DMS53 (cell line): ENCODE measurements around the gene CARD11.

Experiments
- DNase-seq: peaks from one replicate; lab custom pipeline; 2025; lab: John Stamatoyannopoulos, UW

The CARD11 gene

GRCh38 chr7:2872296-2872874 lies 171.3 kb downstream of the CARD11 start:
- DNase-seq: no peak

- DNase-seq: peak; percentile 60
Measured at GRCh38 chr7:2870471-2870931, 173.2 kb downstream of the CARD11 start.

DNA sequence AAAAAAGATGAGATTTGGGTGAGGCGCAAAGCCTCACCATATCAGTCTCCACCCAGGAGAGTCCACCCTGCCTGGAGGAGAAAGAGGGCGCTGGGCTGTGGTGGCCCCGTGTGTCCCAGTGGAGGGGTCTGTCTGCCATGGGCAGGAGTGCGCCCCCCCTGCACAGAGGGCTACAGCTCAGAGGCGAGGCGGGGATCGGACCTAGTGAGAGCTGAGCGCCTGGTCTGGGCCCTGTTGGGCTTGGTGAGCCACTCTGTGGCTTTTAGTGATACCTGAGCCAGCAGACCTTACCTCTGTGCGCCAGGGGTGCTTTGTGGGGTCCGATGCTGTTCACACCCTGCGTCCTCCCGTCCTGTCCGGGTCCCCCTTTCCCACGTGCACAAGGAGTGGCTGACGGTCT lies 173.7 kb downstream of the CARD11 start:
- DNase-seq: no peak

DNA sequence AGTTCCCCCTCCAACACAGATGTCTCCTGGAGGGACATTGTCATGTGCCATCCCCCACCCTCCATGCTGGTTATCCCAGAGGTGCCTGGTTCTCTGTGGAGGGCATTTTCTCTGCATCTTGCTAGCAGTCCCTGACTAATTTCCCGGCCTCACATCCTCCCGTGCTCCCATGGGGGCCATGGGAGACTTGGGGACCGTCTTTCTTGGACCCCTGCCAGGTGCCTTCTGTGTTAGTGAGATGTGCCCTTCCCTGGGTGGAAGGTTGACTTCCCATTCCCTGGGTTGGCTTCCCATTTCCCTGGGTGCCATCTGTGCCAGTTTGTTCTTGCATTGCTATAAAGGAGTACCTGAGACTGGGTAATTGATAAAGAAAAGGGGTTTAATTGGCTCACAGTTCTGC lies 177.1 kb downstream of the CARD11 start:
- no peak for DNase-seq

DNA sequence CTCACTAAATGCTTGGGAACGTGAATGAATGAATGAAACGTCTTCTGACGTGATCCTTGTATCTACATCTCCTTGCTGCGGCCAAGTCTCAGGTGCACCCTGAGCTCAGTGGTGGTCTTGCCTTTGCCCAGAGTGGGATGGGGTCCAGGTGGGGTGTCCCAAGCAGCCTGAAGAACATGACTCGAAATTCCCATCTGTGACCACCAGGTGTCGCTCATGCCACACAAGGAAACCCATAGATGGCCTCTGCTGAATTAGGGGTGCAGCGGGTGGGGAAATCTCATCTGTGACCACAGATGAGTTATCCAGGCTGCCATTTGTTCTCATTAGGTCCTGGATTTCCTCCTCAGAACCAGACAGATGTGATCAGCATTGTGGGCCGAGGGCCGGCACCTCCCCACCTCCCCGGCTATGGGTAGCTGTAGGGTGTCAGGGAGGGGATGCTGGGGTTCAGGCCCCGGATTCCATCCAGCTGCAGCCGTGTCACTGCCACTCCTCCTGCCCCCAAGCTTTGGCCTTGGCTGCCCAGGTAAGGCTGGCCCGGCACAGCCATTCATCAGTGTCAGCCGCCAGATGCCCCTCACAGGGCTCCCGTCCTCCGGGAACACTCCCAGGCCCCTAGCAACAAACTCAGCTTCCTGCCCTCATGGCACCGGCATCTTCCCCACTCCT lies 178.5 kb downstream of the CARD11 start:
- peak; percentile 67 for DNase-seq

DNA sequence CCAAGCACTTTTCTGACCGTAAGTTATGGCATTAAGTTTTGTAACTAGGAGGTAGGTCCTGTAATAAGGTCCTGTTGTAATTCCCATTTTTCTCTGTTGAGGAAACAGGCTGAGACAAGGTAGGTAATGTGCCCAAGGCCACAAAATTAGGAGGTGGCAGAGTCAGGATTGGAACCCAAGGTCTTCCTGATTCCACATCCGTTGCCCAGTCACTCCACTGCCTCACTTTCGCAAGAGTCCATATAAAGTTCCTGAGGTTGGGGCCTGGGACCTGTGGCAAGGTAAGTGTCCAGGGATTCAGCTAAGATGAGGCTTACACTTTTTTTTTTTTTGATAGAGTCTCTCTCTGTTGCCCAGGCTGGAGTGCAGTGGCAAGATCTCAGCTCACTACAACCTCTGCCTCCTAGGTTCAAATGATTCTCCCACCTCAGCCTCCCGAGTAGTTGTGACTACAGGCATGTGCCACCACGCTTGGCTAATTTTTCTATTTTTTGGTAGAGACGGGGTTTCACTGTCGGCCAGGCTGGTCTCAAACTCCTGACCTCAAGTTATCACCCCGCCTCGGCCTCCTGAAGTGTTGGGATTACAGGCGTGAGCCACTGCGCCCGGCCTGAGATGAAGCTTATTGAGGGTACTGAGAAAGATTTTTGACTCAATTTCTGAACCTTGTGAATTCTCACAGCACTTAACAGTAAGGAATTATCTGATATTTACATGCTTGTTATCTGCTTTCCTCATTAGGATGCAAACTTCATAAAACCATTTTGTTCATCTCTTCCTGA lies 179.3 kb downstream of the CARD11 start:
- DNase-seq: no peak

DNA sequence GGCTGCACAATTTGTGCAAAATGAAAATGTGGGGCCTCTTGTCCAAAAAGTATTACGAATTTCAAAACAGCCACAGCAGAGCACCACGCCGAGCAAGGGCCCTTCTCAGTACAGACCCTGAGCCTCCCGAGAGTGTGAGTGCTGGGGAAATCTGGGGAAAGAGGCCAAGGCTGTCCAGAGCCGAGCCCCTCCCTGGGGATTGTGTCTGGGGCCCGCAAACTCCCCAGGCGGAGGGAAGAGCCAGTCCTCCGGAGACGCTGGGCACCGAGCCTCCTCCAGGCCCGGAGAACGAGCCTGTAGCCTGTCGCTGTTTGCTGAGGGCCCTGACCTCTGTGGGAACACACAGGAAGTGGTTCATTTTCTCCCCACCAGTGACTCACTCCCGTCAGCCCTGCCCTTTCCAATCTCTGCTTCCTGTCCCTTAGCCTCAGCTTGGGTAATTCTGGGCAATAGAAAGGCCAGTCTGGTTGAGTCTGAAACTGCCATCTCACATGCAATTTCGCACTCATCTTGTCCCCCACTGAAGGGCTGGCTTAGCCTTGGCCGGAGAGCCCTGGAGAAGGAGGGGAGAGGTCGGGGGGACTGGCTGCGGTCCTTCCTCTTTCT lies 180.1 kb downstream of the CARD11 start:
- DNase-seq: peak; percentile 87

DNA sequence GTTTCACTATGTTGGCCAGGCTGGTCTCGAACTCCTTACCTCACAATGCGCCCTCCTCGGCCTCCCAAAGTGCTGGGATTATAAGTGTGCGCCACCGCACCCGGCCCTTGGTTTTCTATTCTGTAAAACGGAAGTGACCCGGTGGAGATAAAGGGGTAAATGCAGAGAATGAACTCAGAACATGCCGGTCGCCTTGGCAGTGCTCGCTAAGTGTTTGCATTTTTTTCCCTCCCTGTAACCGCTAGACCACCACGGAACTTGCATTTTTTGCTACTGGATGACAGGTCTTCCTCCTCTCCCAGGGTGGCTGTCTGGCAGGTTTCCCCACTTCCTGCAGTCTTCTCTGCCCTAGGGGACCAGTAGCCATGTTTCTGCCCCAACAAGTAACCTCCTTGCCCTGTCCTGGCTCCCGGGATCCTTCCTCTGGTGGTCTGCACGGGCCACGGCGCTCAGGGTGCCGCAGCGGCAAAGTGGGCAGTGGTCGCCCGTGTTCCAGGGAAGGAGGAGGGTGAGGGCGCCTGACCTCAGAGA lies 180.8 kb downstream of the CARD11 start:
- DNase-seq: no peak

GRCh38 chr7:2861509-2861908 lies 182.2 kb downstream of the CARD11 start:
- DNase-seq: no peak

GRCh38 chr7:2860627-2861133 lies 183.0 kb downstream of the CARD11 start:
- peak; percentile 17 for DNase-seq

DNA sequence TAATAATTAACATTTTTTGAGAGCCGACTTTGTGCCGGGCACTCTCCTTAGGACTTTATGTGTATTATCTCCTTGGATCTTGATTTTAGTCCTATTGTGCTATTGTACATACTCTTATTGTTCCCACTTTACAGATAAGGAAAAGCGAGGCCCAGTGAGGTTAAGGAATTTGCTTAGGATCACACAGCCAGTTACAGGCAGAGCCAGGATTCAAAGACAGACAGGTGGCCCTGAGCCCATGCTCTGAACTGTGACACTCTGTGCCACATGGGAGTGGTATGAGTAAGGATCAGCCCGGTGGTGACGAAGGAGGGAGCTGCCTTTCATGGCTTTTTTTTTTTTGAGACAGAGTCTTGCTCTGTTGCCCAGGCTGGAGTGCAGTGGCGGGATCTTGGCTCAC lies 183.7 kb downstream of the CARD11 start:
- no peak for DNase-seq

GRCh38 chr7:2858621-2859020 lies 185.0 kb downstream of the CARD11 start:
- no peak for DNase-seq

DNA sequence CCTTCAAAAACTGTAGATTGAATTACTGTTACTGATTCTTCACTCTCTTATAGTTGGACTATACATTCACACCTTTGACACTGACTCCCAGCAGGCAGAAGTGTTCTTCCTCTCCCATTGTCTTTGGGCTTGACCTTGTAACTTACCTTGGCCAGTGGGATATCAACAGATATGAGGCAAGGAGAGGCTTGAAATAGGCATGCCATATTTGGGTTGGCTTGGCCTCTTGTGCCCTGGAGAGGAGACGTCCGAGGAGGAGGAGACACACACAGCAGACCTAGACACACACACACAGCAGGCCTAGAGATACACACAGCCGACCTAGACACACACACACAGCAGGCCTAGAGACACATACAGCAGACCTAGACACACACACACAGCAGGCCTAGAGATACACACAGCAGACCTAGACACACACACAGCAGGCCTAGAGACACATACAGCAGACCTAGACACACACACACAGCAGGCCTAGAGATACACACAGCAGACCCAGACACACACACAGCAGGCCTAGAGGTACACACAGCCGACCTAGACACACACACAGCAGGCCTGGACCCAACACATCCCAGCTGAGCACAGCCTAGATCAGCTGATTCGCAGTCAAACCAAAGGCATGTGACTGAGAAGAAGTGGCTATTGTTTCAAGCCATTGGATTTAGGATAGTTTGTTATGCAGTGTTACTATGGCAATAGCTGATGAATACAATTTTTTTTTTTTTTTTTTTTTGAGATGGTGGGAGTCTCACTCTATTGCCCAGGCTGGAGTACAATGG lies 187.1 kb downstream of the CARD11 start:
- peak; percentile 73 for DNase-seq
